Activated T-helper 9 cell treated with anti-CD3 and anti-CD28 coated beads, Interleukin-2, amount 50 U/mL, for 16 hours (primary cell): ENCODE data around the gene TMTC1.
"Not testable (repeated sequence)": the region's sequence is repeated elsewhere in the genome, so short reads cannot be mapped to it uniquely, and the experiment has no call there.

ENCODE experiments used
- DNase-seq: peaks from one replicate; pipeline ENCODE4 v3.0.0-alpha.2; 2020; ENCODE audit warnings: low read depth

The TMTC1 gene

DNA sequence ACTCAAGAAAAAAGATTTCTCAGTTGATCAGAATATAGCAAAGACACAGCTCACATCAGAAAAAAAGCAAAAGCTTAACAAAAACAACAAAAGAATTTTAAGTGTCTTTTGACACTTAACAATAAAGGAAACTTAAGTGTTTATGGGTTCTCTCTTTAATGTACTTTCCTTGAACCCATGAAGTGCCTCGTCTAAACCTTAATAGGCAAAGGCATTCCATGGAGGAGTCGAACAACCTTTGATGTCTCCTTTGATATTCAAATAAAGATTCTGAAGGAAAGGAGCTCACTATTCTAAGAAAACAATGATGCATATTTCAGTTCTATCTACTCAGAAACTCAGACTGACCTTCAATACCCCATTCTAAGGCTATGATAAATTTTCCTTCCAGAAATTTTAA, 116.7 kb downstream of the TMTC1 start:
- no peak for DNase-seq

DNA sequence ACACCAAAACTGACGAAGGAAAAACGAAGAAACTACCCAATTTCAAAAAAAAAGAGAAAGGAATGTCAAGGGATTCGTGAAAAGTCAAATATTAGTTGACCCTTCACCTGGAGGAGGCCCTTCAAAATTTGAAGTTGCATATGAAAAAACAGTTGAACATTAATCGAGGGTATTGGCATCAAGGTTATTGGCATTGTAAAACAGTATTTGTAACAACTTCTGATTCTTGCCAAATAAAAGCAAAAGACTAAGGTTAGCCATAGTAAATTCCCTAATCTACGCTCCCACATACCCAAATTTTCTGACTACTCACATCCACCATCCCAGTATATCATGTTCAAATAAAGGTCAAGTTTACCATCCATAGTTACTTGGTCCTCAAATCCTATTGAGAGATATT, 118.6 kb downstream of the TMTC1 start:
- DNase-seq: no peak

DNA sequence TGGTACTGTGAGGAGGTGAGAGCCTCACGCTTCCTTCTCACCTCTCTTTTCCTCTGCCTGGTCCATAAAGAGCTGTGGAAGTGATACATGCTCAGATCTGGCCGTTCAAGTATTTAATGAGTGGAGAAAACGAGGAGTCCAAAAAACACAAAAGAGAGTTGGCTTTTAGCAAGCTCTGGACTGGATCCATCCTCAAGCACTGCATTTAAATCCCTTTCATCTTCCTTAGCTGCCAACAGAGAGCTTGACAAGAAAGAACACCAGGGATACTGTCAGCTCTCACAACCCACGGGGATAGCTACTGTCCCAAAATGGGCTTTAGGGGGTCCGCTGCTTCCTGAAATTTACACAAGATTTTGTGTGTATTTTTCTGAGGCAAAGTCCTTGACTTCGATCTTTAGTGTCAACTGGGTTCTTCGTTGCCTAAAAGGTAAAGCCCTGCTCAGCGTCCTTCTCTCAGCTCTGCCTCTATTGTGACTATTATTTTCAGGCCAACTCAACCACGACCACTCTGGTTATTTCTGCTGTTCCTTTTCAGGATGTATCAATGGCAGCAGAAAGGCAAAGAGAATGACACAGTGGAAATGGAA, 120.9 kb downstream of the TMTC1 start:
- DNase-seq: no peak

DNA sequence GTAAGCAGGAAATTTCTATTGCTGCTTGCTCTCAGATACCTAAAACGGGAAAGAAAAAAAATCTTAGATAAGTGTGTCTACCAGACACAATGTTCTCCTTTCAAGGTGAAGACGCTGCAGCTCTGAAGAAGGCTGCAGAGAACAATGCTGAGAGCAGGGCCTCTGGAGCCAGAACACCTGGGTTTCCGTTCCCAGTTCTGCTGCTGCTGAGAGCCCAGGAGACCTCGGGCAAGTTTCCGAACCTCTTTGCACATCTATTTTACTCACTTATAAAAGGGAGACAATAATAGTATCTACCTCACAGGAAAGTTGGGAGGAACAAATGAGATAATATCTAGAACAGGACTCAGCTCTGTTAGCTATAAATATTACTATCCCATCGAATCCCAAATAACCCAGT, 122.9 kb downstream of the TMTC1 start:
- no peak for DNase-seq

DNA sequence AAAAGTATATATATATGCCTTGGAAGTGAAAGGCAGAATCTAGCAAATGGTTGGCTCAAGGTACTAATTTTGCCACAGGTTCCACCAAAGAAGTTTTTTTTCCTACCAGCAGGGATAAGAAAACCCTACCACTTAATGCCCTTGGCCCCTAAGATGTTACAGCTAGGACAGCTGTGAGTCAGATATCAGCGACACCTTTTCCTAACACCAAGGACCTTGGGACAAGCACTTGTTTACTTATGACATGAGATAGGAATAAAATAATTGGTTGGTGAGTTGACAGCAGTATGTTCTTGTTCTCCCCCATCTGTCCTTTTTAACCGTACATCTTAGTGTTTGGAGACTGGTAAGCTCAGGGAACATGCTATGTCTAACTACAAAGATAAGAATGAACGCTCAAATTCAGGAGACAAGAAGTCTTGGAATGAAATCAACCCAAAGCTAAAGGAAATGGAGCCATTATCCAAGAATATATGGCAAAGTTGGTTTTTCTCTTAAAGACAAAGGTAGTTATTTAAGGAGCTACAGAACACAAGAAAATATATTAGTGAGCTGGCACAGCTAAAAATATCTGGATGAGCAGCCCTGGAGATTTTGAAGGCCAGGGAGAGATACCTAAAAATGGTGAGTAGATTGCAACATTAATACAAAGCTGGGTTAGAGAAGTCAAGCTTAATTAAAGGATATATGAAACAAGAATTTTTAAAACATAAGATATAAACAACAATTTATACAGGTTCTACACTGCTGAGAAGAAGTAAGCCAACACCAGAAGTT, 126.8 kb downstream of the TMTC1 start:
- no peak for DNase-seq

DNA sequence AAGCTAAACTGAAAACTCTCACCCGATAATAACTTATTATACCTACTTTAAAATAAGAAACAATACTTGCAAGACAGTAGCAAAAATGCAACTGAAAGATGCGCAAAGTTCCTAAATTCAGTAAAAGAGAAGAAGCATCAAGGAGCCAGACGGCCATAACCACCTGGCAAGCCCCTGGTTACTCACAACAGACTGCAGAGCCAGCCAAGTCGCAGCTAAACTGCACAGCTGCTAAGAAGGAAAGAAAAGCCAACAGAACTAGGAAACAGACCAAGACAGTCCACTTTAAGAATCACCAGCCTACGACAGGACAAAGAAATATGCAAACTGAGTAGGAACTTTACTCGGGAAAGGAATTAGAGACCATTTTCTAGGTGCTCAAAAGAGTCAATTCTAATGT, 127.9 kb downstream of the TMTC1 start:
- DNase-seq: no peak

DNA sequence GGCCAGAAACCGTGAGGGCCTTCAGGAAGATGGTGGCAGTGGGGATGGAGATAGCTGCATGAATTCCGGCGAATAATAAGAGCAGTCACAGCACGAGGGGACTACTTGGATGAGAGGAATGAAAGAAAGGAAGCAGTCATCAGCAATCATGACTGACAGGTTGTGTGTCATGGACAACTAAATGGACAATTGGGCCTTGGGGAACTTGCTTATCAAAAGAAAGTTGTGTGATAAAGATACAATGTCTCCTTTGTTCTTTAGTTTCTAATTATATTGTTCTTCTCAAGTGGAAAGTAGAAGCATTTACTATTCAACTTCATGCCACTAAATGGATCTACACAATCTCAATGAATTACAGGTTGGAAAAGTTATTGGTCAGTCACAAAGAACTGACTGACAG, 130.5 kb downstream of the TMTC1 start:
- no peak for DNase-seq

DNA sequence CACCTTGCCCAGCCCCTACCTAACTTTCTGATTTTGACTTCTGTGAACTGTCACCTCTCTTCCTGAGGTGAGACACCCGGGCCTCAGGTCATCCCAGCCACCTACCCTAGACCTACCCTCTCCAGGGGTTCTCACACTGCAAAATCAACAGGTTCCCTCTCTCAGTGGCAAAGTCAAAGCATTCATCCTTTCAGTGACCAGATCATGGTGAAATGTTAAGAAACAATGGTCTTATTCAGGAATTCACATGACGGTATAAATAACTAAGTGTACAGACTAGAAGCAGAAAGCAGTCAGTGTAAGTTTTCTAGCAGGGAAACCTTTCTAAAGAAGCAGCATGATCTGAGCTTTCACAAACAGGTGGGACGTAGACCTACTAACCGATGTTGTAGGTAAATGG, 133.4 kb downstream of the TMTC1 start:
- no peak for DNase-seq

DNA sequence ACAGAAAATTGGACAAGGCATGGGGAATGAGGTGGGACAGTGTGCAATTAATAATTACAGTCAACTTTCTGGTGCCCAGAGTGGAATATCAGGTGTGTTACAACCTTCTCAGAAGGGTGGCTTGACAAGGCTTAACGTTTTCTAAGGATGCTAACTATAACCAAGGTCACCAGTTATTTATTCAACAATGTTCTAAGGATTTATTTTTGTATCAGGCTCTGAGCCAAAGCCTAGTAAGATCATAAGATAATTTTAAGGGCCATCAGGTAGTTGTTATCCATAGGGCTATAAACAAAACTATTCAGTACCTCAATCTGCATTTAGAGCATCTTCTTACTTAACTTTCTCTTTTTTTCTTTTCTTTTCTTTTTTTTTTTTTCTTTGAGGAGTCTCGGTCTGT, 134.0 kb downstream of the TMTC1 start:
- no peak for DNase-seq

DNA sequence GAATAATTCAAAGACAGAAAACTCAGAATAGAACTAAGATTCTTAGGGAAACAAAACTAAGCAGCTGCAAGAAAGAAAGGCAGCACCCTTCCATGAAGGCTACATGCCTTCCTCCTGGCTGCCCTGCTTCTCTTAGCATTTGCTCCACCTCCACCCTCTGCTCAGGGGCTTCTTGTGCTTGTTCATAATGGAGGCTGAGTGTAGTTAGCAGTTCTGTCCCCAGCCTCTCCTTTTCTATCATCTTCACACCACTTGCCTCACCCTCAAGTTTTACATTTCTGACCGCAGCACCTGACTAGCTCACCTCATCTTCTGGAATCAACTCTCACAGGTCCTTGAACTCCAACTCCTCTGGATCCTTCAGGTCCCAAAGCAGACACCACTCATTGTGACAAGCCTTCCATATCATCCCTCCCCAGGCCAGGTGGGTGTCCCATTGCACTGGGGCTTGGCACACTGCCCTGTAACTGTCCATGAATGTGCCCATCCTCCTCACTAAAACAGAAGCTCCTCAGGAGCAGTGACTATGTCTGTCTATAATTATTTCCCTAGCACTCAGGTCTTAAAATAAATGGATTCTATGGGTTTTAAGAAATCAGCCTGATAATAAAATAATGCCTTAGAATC, 139.1 kb downstream of the TMTC1 start:
- DNase-seq: no peak

DNA sequence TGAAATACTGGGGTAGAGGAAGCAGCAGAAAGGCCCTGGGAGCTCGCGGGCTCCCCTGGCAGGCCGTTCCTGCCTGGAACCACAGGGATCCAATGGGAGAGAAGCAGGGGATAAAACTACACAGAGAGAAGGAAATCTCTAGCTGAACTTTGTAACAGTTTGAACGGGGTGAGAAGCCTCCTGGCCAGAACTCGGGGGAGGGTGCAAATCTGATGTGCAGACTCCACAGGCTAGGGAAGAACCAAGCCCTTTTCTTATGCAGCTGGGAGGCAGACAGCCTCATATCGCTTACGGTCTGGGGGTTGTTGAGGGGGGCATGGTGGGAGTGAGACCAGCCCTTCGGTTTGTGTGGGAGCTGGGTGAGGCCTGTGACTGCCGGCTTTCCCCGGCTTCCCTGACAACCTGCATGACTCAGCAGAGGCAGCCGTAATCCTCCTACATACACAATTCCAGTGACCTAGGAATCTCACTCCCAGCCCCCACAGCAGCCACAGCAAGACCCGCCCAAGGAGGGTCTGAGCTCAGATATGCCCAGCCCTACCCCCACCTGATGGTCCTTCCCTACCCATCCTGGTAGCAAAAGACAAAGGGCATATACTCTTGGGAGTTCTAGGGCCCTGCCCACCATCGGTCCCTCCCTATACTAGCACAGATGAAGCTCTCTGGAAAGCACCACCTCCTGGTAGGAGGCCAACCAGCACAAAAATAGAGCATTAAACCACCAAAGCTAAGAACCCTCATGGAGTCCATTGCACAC, 143.0 kb downstream of the TMTC1 start:
- no peak for DNase-seq

DNA sequence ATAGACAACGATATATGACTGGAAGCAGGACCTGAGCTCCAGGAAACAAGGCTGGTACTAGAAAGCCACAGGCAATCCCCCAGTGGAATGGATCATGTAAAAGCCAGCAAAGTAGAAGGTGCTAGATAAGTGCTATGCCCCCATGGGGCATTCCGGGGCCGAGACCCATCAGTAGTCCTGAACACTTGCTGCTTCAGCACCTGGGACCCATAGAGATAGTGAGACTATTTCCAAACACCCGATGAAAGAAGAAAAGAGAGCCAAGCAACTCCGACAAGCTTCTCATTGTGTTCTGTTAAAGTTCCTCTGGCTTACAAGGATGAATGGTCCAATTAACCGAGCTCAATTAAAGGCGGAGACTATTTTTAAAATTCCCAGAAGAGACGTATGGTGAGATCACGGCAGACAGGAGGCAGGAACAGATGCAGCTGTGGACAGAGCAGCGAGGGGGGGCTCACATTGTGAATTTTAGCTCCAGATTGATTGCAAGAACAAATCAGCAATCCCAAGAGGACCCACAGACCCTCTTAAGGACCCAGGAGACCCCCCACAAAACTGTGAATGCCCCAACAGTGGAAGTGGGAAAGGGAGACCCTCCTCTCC, 143.7 kb downstream of the TMTC1 start:
- DNase-seq: no peak

DNA sequence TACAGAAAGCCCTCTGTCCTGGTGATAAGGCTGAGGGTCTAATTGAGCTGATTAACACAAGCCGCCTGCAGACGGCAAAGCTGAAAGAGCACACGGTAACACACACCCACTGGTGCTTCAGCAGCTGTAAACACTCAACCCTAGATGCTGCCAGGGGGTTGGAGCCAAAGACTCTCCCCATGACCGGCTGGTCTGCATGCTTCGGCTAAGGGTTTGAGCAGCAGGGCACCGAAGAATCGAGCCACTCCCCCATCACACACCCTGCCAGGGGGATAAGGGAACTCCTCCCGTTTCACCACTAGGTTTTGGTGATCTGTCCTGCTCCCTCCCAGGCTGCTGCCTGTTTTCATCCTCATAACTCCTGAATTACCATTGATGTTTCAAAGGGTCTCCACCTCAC, 145.2 kb downstream of the TMTC1 start:
- no peak for DNase-seq

DNA sequence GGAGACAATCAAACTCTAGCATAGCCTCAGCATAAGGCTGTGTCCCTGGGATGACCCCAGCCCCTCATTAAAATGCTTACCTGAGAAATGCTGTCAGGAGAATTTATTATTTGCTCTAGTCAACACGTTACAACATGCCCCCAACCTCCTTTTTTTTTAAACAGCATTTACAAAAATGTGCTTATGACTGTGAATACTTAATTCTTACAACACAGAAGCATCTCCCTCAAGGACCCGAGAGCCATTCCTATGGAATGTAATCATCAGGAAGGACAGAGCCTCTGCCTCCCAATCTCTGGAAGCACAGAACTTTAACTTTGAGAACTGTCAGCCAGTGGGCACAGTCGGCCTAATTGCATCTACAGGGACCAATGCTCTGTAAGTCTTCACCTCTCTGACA, 149.7 kb downstream of the TMTC1 start:
- DNase-seq: no peak

DNA sequence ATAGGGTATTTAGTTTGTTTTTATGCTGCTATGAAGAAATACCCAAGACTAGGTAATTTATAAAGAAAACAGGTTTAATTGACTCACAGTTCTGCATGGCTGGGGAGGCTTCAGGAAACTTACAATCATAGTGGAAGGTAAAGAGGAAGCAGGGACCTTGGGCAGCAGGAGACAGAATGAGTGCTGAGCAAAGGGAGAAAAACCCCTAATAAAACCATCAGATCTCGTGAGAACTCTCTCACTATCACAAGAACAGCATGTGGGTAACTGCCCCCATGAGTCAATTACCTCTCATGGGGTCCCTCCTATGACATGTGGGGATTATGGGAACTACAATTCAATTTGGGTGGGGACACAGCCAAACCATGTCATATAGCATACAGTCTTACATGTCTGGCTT, 153.6 kb downstream of the TMTC1 start:
- not testable (repeated sequence) for DNase-seq

DNA sequence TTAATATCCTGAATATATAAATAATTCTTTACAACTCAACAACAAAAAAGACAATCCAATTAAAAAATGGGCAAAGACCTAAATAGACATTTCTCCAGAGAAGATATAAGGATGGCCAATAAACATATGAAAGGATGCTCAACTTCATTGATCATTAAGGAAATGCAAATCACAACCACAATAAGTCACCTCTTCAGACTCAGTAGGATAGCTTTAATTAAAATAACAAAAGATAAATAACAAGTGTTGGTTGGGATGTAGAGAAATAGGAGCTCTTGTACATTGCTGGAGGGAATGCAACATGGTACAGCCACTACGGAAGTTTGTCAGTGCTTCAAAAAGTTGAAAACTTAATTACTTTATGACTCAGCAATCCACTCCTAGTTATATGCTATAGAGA, 156.5 kb downstream of the TMTC1 start:
- DNase-seq: no peak

DNA sequence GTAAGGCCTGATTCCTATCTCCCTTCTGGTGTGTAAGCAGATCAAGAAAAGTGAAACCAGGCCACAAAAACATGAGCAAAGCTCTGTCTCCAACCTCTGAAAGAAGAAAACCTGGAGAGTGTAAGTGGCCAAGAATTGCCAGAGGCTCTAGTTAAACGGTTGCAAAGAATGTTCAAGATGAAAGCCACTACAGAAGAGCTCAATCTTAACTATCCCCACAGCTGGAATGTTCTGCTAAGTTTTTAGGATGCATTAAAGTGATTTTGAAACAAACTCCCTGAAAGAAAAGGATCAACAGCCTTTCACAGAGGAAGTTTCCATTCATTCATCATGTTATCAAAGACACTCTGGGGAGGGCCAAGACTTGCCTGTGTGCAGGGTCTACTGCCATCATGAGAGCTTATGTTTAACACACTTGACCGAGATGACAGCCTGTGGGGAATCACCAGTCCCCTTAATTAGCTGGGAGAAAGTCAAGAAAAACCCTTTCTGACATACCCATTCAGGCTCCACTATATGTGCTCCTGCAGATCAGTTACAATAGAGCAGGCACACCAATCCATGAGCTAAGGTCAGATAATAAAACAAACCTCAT, 158.3 kb downstream of the TMTC1 start:
- DNase-seq: no peak

DNA sequence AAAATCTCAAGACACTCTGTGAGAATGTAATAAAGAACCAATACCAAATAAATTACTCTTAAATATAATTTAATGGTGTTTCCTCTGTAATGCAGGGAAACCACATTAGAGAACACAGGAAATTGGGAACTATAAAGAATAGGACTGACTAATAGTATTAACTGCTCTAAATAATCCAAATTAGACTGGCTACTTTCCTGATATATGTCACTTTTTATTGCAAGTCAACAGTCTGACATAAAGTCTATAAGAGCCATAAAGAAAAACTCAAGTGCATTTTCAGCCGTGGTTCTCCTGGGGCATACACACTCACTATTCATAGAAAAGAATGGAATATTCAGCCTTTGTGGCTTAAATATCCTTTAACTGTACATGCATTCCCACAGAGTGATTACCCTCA, 161.5 kb downstream of the TMTC1 start:
- no peak for DNase-seq

DNA sequence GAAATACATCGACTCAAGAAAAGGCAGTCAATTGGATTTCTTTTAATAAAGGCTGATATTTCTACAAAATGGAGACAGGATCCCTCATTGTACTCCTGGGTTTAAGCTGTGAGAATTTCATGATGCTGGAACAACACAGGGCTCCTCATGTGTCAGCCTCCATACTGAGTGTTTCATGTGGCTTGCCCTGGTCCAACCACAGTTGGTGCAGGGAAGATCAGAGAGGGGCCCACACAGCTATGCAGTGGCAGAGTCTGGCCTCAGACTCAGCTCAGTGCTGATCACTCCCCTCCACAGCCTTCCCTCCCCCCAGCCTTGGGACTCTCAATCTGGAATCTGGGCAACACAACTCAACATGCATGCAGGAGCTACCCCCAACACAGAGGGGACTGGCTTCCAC, 163.7 kb downstream of the TMTC1 start:
- DNase-seq: no peak

DNA sequence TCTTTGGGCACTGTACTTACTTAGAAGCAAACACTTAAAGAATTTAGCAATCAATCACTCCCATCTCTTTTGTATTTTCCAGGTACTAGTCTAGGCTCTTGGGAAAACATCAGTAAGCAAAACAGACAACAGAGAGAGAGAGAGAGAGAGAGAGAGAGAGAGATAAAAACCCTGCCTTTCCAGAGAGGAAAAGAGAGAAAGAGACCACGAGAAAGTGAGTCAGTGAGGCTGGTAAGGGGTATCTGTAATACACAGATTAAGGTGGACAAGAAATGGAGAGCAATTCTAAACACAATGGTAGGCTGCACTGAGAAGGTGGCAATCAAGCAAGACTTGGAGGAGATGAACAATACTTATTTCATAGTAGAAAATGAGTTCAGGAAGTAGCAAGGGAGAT, 166.3 kb downstream of the TMTC1 start:
- no peak for DNase-seq

DNA sequence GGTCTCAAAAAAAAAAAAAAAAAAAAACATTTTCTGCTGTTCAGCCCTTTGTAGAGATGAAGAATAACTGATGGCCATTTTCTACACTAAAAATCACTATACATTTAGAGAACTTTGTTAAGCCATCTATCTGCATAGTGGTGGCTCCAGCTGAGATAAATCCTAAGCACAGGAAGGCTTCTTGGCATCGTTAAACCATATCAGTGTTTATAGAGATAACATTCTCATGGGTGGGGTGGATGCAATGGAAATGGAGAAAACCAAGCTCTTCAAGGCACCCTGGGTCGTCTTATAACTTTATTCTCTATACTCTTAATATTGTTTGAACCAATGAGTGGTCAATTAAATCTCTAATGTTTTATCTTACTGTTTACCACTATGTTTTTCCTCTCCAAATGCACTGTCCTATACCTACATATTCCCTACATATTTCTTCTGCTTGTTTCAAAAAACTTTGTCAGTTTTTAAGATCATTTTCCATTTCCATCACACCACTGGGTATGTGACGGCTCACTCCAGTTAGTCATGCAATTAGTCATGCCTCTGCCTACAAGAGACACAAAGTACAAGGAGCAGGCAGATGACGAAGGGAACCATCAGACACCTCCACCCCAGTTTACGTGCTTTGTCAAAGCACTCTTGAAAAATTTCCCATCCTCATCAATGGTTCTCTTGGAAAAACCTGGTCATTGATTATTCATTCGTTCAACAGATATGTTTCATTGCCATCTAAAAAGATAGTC, 166.9 kb downstream of the TMTC1 start:
- no peak for DNase-seq
